ENCODE data around the gene SEC14L3.
A peak's percentile ranks its signal among the peaks of the same experiment; 100 is the strongest.

DNA sequence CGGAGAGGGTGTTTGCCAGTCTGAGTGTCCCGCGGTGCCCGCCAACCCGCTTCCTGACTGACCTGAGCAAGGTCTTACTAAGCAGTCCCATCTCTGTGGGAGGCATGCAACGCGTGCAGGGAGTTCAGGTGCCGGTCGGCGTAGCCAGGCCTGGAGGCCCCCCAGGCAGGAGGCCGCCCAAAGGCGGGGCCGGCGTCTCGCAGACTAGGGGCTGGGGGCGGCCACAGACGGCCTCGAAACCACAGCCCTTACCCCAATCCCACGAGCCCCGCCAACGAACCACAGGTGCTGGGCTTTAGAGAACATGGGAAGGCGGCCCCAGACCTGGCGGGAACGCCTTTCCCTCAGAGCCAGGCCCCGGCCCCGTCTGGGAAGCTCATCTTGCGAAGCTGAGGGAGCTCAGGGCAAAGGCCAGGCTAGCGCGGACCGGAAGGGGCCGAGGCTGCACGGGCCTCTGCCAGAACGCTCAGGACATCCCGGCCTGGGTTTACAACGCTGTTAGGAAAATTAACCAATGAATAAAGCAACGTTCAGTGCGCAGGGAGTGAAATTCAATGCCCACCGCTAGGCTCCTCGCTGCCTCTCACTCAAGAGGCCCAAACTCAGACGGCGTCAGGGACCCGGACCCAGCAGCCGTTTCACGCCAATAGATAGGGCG is 48.4 kb downstream of the SEC14L3 start:
- TF ChIP-seq, protein P1, sequence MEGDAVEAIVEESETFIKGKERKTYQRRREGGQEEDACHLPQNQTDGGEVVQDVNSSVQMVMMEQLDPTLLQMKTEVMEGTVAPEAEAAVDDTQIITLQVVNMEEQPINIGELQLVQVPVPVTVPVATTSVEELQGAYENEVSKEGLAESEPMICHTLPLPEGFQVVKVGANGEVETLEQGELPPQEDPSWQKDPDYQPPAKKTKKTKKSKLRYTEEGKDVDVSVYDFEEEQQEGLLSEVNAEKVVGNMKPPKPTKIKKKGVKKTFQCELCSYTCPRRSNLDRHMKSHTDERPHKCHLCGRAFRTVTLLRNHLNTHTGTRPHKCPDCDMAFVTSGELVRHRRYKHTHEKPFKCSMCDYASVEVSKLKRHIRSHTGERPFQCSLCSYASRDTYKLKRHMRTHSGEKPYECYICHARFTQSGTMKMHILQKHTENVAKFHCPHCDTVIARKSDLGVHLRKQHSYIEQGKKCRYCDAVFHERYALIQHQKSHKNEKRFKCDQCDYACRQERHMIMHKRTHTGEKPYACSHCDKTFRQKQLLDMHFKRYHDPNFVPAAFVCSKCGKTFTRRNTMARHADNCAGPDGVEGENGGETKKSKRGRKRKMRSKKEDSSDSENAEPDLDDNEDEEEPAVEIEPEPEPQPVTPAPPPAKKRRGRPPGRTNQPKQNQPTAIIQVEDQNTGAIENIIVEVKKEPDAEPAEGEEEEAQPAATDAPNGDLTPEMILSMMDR (IDR thresholded peaks at IDR 0.05; ENCODE audit: borderline replicate concordance, extremely low read depth, low read length, poor library complexity, severe bottlenecking): peak; percentile 32
- TF ChIP-seq EZH2 (IDR thresholded peaks at IDR 0.05; ENCODE audit: borderline replicate concordance, low read depth, low read length, severe bottlenecking): no peak
